Measurements from ENCODE around the gene HOXC12.

HOXC12 gene

GRCh38 chr12:53985692-53985993, 30.9 kb downstream of the HOXC12 start:
- no peak for DNase-seq

- no peak for DNase-seq
Observed at GRCh38 chr12:53985994-53986685, 31.4 kb downstream of the HOXC12 start.

- DNase-seq, result no peak
Observed at GRCh38 chr12:53986686-53987483, 32.2 kb downstream of the HOXC12 start.

GRCh38 chr12:53987787-53988230, 33.1 kb downstream of the HOXC12 start:
- DNase-seq, result no peak

- DNase-seq, result no peak
Observed at GRCh38 chr12:53988541-53989226, 34.0 kb downstream of the HOXC12 start.

DNA sequence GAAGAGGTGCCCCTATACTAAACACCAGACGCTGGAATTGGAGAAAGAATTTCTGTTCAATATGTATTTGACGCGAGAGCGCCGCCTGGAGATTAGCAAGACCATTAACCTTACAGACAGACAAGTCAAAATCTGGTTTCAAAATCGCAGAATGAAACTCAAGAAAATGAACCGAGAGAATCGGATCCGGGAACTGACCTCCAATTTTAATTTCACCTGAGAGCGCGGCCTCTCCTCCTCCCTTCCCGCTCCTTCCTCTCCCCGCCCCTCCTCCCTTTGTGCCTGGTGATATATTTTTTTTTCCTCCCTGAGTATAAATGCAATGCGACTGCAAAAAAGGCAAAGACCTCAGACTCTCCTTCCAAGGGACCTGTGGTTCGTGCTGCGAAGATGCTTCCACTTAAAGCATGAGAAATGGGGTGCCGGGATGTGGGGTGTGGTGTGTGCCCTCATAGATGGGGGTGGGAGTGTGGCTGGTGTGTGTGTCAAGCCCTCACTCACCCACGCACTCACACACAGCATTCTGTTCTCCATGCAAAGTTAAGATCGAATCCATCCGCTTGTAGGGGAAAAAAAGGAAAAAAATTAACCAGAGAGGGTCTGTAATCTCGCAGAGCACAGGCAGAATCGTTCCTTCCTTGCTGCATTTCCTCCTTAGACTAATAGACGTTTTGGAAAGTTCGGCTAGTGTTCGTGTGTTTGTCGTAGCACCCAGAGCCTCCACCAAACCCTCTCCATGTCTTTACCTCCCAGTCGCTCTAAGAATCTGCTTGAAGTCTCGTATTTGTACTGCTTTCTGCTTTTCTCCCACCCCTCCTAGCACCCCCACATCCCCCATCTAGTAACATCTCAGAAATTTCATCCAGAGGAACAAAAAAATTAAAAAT, 34.8 kb downstream of the HOXC12 start:
- no peak for DNase-seq

DNA sequence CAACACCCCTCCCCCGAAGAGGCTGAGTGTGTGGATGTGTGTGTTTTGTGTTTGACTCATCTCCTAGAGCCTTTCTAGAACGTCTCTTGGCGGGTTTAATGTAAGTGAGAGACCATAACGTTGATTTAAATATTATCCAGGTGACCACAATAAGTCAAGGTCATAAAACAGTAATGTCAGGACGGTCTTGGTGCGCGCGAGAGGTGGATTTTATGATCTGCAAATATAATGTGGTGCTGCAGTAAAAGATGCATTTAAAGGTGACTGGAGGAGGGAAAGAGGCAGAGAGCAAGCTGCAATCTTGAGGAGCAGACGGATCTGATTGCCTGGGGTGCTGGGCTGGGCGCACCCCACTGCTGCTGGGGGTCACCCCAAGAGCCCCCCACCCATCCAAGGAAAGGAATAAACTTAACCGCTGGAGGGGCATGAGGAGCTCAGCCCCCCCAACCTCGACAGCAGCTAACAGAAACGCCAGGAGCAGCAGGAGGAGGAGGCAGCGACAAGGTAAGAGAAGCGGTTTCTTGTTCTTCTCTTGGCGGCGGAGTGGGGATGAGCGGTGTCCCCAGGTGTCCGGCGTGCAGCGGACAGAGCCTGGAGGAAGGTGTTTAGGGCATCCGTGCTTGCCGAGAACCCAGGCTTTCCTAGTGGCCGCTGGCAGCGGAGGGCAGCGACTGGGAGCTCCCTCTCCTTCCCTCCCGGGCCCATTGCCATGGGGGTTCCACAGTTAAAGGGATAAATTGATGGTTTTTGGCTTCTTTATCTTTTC, 35.8 kb downstream of the HOXC12 start:
- DNase-seq, result no peak

DNA sequence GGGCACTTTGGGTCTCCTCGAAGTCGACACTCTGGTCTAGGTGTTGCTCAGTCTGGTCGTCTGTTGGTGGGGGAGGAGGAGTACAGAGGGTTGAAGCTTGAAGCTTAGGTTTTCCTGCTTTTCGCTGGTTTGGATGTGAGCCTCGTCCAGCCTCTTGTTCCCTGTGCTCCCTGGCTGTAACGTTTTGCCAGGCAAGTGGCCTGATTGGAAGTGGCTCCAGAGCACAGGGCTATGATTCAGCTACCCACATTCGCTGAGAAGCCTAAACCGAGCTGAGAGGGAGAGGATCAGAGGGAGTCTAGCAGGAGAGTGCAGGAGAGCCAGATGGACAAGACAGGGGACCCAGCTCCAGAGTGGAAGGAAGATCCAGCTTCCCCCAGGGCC, 36.4 kb downstream of the HOXC12 start:
- no peak for DNase-seq

GRCh38 chr12:53992377-53992889, 37.7 kb downstream of the HOXC12 start:
- DNase-seq, result no peak

DNA sequence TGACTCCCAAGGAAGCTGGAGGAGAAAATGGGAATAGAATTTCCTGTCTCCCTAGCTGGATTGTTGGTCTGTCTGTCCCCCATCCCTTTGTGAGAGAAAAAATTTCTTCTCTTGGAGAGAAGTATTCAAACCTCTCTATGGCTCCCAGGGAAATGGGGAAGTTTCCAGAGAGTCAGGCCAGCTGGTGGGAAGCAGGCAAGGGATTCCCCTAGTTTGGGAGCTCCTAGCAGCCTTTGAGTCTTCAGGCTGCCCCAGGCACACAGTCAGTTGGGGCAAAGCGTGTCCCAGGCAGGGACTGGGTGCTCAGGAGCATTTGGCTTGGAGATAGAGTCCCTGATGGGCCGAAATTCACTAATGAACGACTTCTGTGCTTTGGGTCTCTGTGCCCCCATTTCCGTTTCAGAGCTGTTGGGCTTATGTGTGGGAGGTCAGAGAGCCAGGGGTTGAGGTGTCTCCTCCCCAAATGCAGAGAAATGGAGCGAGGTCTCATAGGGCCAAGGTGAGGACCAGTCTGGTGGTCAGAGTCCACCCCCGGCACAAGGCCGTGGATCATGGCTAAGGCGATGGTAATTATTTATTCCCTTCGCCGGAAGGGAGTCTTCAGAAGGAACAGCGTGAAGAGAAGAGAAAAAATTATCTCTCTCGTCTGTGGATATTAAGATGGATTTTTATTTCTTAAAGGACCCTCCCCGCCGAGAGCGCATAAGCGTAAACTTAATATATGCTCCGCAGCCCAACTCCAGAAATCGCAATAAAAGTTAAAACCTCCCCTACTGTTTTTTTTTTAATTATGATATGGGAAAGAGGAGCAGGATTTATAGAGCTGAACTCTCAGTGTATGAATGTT, 38.7 kb downstream of the HOXC12 start:
- no peak for DNase-seq

- DNase-seq, result no peak
Observed at GRCh38 chr12:53994009-53994263, 39.2 kb downstream of the HOXC12 start.

GRCh38 chr12:53994264-53995001, 39.7 kb downstream of the HOXC12 start:
- DNase-seq, result no peak

- no peak for DNase-seq
Observed at GRCh38 chr12:53995002-53995377, 40.3 kb downstream of the HOXC12 start.

- no peak for DNase-seq
Observed at GRCh38 chr12:53995378-53996239, 40.9 kb downstream of the HOXC12 start.

GRCh38 chr12:53996240-53997203, 41.8 kb downstream of the HOXC12 start:
- DNase-seq, result no peak

DNA sequence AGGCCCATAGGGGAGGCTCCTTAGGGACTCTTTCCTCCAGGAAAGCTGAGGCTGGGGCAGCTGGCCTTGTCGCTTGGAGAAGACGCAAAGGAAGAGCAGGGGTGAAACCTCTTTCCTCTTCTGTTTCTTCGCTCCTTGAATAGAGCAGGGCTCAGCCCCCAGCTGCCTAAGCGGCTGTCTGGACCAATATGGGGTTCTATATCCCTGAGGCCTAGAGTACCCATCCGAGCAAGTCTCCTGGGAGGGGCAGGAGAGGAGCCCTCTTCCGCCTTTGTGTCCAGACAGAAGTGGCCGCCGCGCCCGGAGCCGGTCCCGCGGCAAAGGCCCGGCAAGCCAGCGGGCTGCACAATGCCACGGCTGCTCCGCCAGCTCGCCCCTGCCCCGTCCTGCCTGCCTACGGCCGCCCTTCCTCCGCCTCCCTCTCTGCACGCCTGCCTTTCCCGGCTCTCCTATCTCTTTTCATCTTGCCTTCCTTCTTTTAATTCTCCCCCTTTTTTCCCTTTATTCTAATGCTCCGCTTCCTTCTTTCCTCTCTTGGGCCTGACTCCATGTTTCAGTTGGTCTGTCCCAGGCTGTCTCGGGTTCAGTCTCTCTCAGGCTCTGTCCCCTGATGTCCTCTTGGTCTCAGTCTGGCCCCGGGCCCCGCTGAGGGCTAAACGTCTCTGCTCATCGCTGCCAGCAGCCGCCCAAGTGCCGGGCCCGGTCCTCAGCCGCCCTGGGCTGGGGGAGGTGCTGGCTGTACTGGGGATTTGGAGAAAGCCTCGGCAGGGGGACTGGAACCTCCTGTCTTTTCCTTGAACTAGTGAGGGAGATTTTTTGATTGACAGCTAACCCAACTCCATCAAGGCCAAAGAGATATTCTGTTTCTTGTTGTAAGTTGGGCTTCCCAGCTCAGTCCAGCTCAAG, 42.8 kb downstream of the HOXC12 start:
- DNase-seq, result no peak

Measured in stimulated activated CD4-positive, alpha-beta T cell treated with anti-CD3 and anti-CD28 coated beads, Interleukin-2, amount 100 ng/mL, for 24 hours (primary cell).